ENCODE data around the gene CAMK2D.

CAMK2D gene

DNA sequence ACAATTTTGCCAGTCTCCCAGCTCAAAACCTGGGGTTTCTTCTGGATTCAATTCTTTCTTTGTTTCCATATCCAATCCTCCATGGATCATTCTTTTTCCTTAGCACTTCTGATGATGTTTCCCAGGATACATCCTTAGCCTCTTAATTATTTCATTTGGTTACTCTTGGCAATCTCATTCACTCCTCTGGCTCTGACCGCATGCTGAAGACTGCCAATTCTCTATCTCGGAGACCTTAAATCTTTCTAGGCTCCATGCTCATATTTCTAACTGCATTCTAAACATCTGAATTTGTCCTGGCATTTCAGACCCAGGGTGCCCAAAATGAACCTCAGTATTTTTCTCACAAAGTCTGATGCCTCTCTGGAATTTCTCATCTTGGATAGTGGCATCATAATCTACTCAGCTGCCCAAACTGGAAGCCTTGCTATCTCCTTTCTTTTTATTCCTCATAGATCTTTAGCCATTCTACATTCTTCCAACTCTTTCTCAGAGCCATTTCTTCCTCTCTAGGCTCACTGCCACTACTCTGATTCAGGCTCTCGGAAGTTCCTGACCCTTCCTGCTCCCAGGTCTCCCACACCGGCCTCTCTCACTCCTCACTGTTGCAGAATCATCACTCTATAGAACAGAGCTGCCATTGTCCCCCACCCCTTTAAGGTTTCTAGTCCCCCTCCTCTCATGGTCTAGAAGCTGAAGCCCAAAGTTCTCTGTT lies 290.2 kb downstream of the CAMK2D start:
- Histone ChIP-seq H3K4me1 (ENCODE audit: insufficient read depth, low read length) (no peaks in the 10 kb centered on the region), H3K4me3 (ENCODE audit: low read depth in 1 of 2, low read length in 2 of 2) (no peak overlapping the region), H3K36me3 (ENCODE audit: insufficient read depth, low read length) (no peaks in the 10 kb centered on the region), H3K4me2 (ENCODE audit: insufficient read depth, low read length) (no peak overlapping the region), H2AFZ (ENCODE audit: low read depth, low read length) (no peak overlapping the region), H3K9me3 (ENCODE audit: insufficient read depth, low read length, severe bottlenecking) (no peaks in the 10 kb centered on the region), H4K20me1 (ENCODE audit: insufficient read depth, low read length) (no peaks in the 10 kb centered on the region), H3K9ac (ENCODE audit: low read depth, low read length) (no peak overlapping the region), H3K79me2 (ENCODE audit: insufficient read depth, low read length) (no peaks in the 10 kb centered on the region), H3K27me3 (ENCODE audit: insufficient read depth, low read length, poor library complexity) (no peaks in the 10 kb centered on the region), H3K27ac (ENCODE audit: low read length) (no peak overlapping the region)
- ATAC-seq (ENCODE audit: insufficient read depth, low read depth) (no peak), DNase-seq (no peak)
- TF ChIP-seq EZH2 (IDR thresholded peaks at IDR 0.05; ENCODE audit: borderline replicate concordance, low read depth, low read length, severe bottlenecking): no peak
- TF ChIP-seq, protein P1, sequence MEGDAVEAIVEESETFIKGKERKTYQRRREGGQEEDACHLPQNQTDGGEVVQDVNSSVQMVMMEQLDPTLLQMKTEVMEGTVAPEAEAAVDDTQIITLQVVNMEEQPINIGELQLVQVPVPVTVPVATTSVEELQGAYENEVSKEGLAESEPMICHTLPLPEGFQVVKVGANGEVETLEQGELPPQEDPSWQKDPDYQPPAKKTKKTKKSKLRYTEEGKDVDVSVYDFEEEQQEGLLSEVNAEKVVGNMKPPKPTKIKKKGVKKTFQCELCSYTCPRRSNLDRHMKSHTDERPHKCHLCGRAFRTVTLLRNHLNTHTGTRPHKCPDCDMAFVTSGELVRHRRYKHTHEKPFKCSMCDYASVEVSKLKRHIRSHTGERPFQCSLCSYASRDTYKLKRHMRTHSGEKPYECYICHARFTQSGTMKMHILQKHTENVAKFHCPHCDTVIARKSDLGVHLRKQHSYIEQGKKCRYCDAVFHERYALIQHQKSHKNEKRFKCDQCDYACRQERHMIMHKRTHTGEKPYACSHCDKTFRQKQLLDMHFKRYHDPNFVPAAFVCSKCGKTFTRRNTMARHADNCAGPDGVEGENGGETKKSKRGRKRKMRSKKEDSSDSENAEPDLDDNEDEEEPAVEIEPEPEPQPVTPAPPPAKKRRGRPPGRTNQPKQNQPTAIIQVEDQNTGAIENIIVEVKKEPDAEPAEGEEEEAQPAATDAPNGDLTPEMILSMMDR (IDR thresholded peaks at IDR 0.05; ENCODE audit: borderline replicate concordance, extremely low read depth, low read length, poor library complexity, severe bottlenecking): no peak

DNA sequence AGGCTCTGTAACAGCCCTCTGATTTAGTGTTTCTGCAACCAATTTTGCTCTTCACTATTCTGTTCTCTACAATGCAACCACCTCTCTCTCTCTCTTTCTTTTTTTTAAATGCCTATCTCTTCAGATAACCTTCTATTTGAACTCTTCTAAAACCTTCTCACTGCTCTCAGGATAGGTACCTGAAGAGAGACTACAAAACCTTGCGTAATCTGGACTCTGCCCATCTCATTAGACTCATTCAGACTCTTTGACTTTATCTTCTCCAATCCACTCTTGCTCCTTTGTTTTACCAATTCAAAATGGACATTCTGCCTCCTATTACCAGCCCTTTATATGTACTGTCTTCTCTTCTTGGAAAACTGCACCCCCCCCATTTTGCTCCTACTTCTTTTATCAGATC lies 291.6 kb downstream of the CAMK2D start:
- Histone ChIP-seq H3K4me2 (ENCODE audit: insufficient read depth, low read length) (no peak overlapping the region), H3K36me3 (ENCODE audit: insufficient read depth, low read length) (no peaks in the 10 kb centered on the region), H3K4me1 (ENCODE audit: insufficient read depth, low read length) (no peaks in the 10 kb centered on the region), H3K4me3 (ENCODE audit: low read depth in 1 of 2, low read length in 2 of 2) (no peak overlapping the region), H4K20me1 (ENCODE audit: insufficient read depth, low read length) (no peaks in the 10 kb centered on the region), H3K27ac (ENCODE audit: low read length) (no peak overlapping the region), H3K9me3 (ENCODE audit: insufficient read depth, low read length, severe bottlenecking) (no peaks in the 10 kb centered on the region), H3K79me2 (ENCODE audit: insufficient read depth, low read length) (no peaks in the 10 kb centered on the region), H2AFZ (ENCODE audit: low read depth, low read length) (no peak overlapping the region), H3K27me3 (ENCODE audit: insufficient read depth, low read length, poor library complexity) (no peaks in the 10 kb centered on the region), H3K9ac (ENCODE audit: low read depth, low read length) (no peak overlapping the region)
- TF ChIP-seq, protein P1 (IDR thresholded peaks at IDR 0.05; ENCODE audit: borderline replicate concordance, extremely low read depth, low read length, poor library complexity, severe bottlenecking): no peak
- TF ChIP-seq EZH2 (IDR thresholded peaks at IDR 0.05; ENCODE audit: borderline replicate concordance, low read depth, low read length, severe bottlenecking): no peak
- no peak for ATAC-seq (ENCODE audit: insufficient read depth, low read depth)
- DNase-seq: no peak

DNA sequence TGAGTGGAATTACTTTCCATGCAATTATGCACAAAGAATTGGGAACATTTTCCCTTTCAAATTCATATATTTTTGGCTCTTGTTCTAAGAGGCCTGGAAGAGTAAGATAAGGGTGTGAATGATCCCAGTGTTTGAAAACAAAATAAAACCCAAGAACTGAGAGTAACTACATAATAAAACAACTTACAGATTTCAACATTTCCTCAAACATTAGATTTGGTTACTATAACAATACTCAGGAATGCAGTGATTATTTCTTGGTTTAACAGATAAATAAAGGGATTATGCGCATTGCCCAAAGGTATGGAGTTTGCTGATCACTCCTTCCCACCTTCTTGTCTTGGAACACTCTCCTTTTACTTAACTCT lies 292.5 kb downstream of the CAMK2D start:
- no peak overlapping the region for H2AFZ ChIP-seq (ENCODE audit: low read depth, low read length)
- TF ChIP-seq, protein P1 (IDR thresholded peaks at IDR 0.05; ENCODE audit: borderline replicate concordance, extremely low read depth, low read length, poor library complexity, severe bottlenecking): no peak
- no peak for TF ChIP-seq EZH2 (IDR thresholded peaks at IDR 0.05; ENCODE audit: borderline replicate concordance, low read depth, low read length, severe bottlenecking)
- no peaks in the 10 kb centered on the region for H3K27me3 ChIP-seq (ENCODE audit: insufficient read depth, low read length, poor library complexity)
- H3K36me3 ChIP-seq (ENCODE audit: insufficient read depth, low read length): no peaks in the 10 kb centered on the region
- DNase-seq (no peak), ATAC-seq (ENCODE audit: insufficient read depth, low read depth) (no peak)
- no peak overlapping the region for H3K27ac ChIP-seq (ENCODE audit: low read length)
- no peaks in the 10 kb centered on the region for H4K20me1 ChIP-seq (ENCODE audit: insufficient read depth, low read length)
- H3K79me2 ChIP-seq (ENCODE audit: insufficient read depth, low read length): no peaks in the 10 kb centered on the region
- no peak overlapping the region for H3K4me3 ChIP-seq (ENCODE audit: low read depth in 1 of 2, low read length in 2 of 2)
- no peak overlapping the region for H3K9ac ChIP-seq (ENCODE audit: low read depth, low read length)
- H3K4me2 ChIP-seq (ENCODE audit: insufficient read depth, low read length): no peak overlapping the region
- no peaks in the 10 kb centered on the region for H3K4me1 ChIP-seq (ENCODE audit: insufficient read depth, low read length)
- no peaks in the 10 kb centered on the region for H3K9me3 ChIP-seq (ENCODE audit: insufficient read depth, low read length, severe bottlenecking)

Measured in DND-41 (cell line).